H9 (cell line): Measurements from ENCODE around the gene RASAL1. TPM values are rescaled to one million over a fixed set of nuclear protein-coding genes. Genes with fewer than 3 reads are reported as not detected.
A peak's percentile ranks its signal among the peaks of the same experiment; 100 is the strongest.

ENCODE experiments used
- DNase-seq: peaks from one replicate; pipeline ENCODE4 v3.0.0-alpha.2; 2017
- H2AFZ ChIP-seq: one replicate; pipeline ENCODE4 v1.6.1; 2013; ENCODE audit warnings: mild to moderate bottlenecking, low read length, control low read depth, moderate library complexity
- H2AK5ac ChIP-seq: 2 replicates; pipeline ENCODE4 v1.6.1; 2013; ENCODE audit warnings: low read length, control low read depth, mixed read lengths; ENCODE audit not compliant: insufficient read length
- H2BK120ac ChIP-seq: one replicate; pipeline ENCODE4 v1.6.1; 2013; ENCODE audit warnings: low read depth, mild to moderate bottlenecking, low read length, control low read depth, inconsistent platforms; ENCODE audit not compliant: poor library complexity, severe bottlenecking
- H2BK12ac ChIP-seq: 2 replicates; pipeline ENCODE4 v1.6.1; 2013; ENCODE audit warnings: low read length, control low read depth, mixed read lengths, low read depth; ENCODE audit not compliant: insufficient read length
- H2BK15ac ChIP-seq: 2 replicates; pipeline ENCODE4 v1.6.1; 2013; ENCODE audit warnings: low read depth, low read length, control low read depth
- H2BK20ac ChIP-seq: one replicate; pipeline ENCODE4 v1.6.1; 2013; ENCODE audit warnings: low read depth, mild to moderate bottlenecking, low read length, control low read depth, inconsistent platforms; ENCODE audit not compliant: poor library complexity, severe bottlenecking
- H2BK5ac ChIP-seq: 2 replicates; pipeline ENCODE4 v1.6.1; 2013; ENCODE audit warnings: low read length, control low read depth, mixed read lengths; ENCODE audit not compliant: insufficient read length
- H3K14ac ChIP-seq: 2 replicates; pipeline ENCODE4 v1.6.1; 2013; ENCODE audit warnings: low read length, control low read depth; ENCODE audit not compliant: insufficient read depth
- H3K18ac ChIP-seq: 2 replicates; pipeline ENCODE4 v1.6.1; 2013; ENCODE audit warnings: low read depth, mild to moderate bottlenecking, mixed read lengths, low read length, control low read depth; ENCODE audit not compliant: insufficient read length
- H3K23ac ChIP-seq: 2 replicates; pipeline ENCODE4 v1.6.1; 2013; ENCODE audit warnings: low read length, control low read depth, mixed read lengths, low read depth; ENCODE audit not compliant: insufficient read length
- H3K23me2 ChIP-seq: 2 replicates; pipeline ENCODE4 v1.6.1; 2013; ENCODE audit warnings: low read depth, mild to moderate bottlenecking, mixed read lengths, low read length, control low read depth; ENCODE audit not compliant: insufficient read length, poor library complexity, severe bottlenecking
- H3K27ac ChIP-seq: 2 replicates; pipeline ENCODE4 v1.5.1; 2013; ENCODE audit warnings: low read length, control low read depth, mixed read lengths, low read depth; ENCODE audit not compliant: insufficient read length
- H3K27me3 ChIP-seq: 2 replicates; pipeline ENCODE4 v1.6.1; 2013; ENCODE audit warnings: low read length, control low read depth, inconsistent platforms; ENCODE audit not compliant: insufficient read depth
- H3K4ac ChIP-seq: 2 replicates; pipeline ENCODE4 v1.6.1; 2013; ENCODE audit warnings: low read depth, mild to moderate bottlenecking, control low read depth, inconsistent platforms, low read length, moderate library complexity
- H3K4me1 ChIP-seq: 2 replicates; pipeline ENCODE4 v1.6.1; 2013; ENCODE audit warnings: low read length, control low read depth, inconsistent platforms; ENCODE audit not compliant: insufficient read depth
- H3K4me2 ChIP-seq: 2 replicates; pipeline ENCODE4 v1.6.1; 2013; ENCODE audit warnings: low read length, control low read depth, mixed read lengths; ENCODE audit not compliant: insufficient read length, insufficient read depth
- H3K56ac ChIP-seq: 2 replicates; pipeline ENCODE4 v1.6.1; 2013; ENCODE audit warnings: low read depth, mild to moderate bottlenecking, mixed read lengths, low read length, control low read depth; ENCODE audit not compliant: insufficient read length
- H3K79me1 ChIP-seq: 2 replicates; pipeline ENCODE4 v1.6.1; 2013; ENCODE audit warnings: low read depth, mild to moderate bottlenecking, moderate library complexity, low read length, control low read depth, inconsistent platforms; ENCODE audit not compliant: insufficient read depth, poor library complexity, severe bottlenecking
- H3K79me2 ChIP-seq: 2 replicates; pipeline ENCODE4 v1.6.1; 2013; ENCODE audit warnings: low read length, control low read depth, inconsistent platforms; ENCODE audit not compliant: insufficient read depth
- H3K9ac ChIP-seq: 2 replicates; pipeline ENCODE4 v1.6.1; 2013; ENCODE audit warnings: low read length, control low read depth, mixed read lengths; ENCODE audit not compliant: insufficient read length; ENCODE audit errors: extremely low read depth
- H3K9me3 ChIP-seq: one replicate; pipeline ENCODE4 v1.6.1; 2013; ENCODE audit warnings: low read depth, low read length, inconsistent platforms; ENCODE audit not compliant: control insufficient read depth
- H3T11ph ChIP-seq: one replicate; pipeline ENCODE4 v1.6.1; 2013; ENCODE audit warnings: mild to moderate bottlenecking, low read length, control low read depth, inconsistent platforms
- H4K20me1 ChIP-seq: one replicate; pipeline ENCODE4 v1.6.1; 2013; ENCODE audit not compliant: control insufficient read depth, insufficient read length, insufficient read depth
- H4K5ac ChIP-seq: 2 replicates; pipeline ENCODE4 v1.6.1; 2013; ENCODE audit warnings: low read depth, mild to moderate bottlenecking, mixed read lengths, low read length, control low read depth; ENCODE audit not compliant: insufficient read length
- H4K8ac ChIP-seq: replicated peaks from 2 replicates; pipeline ENCODE4 v1.6.1; 2013; ENCODE audit warnings: low read length, control low read depth, mixed read lengths, low read depth; ENCODE audit not compliant: insufficient read length
- H4K91ac ChIP-seq: 2 replicates; pipeline ENCODE4 v1.6.1; 2013; ENCODE audit warnings: low read depth, mild to moderate bottlenecking, moderate library complexity, mixed read lengths, low read length, control low read depth; ENCODE audit not compliant: insufficient read length
- H3K27ac Mint-ChIP-seq, 3 experiments: 2 replicates in 2 of 3; 3 replicates in 1 of 3; pipeline ENCODE4 v1.8.0; 2020 to 2021; ENCODE audit warnings: mixed read lengths in 3 of 3, mild to moderate bottlenecking in 1 of 3, moderate library complexity in 1 of 3
- H3K27me3 Mint-ChIP-seq: 2 replicates; pipeline ENCODE4 v1.8.0; 2021; ENCODE audit warnings: low read depth, mild to moderate bottlenecking, moderate library complexity, mixed read lengths
- H3K36me3 Mint-ChIP-seq, 3 experiments: 2 replicates in 2 of 3; 3 replicates in 1 of 3; pipeline ENCODE4 v1.8.0; 2020 to 2021; ENCODE audit warnings: low read depth in 3 of 3, mixed read lengths in 3 of 3; ENCODE audit not compliant: insufficient read depth in 1 of 3
- H3K4me1 Mint-ChIP-seq, 2 experiments: 2 replicates each; pipeline ENCODE4 v1.8.0; 2020; ENCODE audit warnings: mixed read lengths in 2 of 2
- H3K4me3 Mint-ChIP-seq, 2 experiments: 2 replicates in 1 of 2; 3 replicates in 1 of 2; pipeline ENCODE4 v1.8.0; 2020 to 2021; ENCODE audit warnings: mild to moderate bottlenecking in 2 of 2, mixed read lengths in 2 of 2, moderate library complexity in 1 of 2
- H3K9me3 Mint-ChIP-seq, 2 experiments: 2 replicates in 1 of 2; 3 replicates in 1 of 2; pipeline ENCODE4 v1.8.0; 2020; ENCODE audit warnings: mild to moderate bottlenecking in 2 of 2, mixed read lengths in 2 of 2, moderate library complexity in 1 of 2
- WGBS: extraction: QIAGEN DNeasy Blood & Tissue Kit; methylation state at CpG from one replicate; pipeline ENCODE4 v1.1.7; 2013; ENCODE audit warnings: missing lambda C conversion rate, low lambda C conversion rate, mixed read lengths; ENCODE audit not compliant: insufficient read length; ENCODE audit errors: extremely low coverage; 5-methylcytosine and 5-hydroxymethylcytosine counted together
- total RNA-seq: library from RNA; stranded (reverse); gene quantifications from 2 replicates; pipeline ENCODE4 v1.2.1, GENCODE V29; 2021
- TF ChIP-seq, protein P1 (sequence below): fragments of 200-600 bp; sonication (generic); conservative IDR thresholded peaks from 3 replicates; pipeline ENCODE4 v1.8.0; 2021; ENCODE audit warnings: antibody characterized with exemption, mild to moderate bottlenecking

RASAL1 gene
- total RNA-seq, 1 experiment from 2014 or later: 2.3 TPM

GRCh38 chr12:113165521-113166450 is 30.2 kb upstream of the RASAL1 start:
- no peak overlapping the region for H2AFZ ChIP-seq
- H2BK20ac ChIP-seq: no peak overlapping the region
- no peaks in the 10 kb centered on the region for H3K9me3 ChIP-seq
- no peak overlapping the region for H2BK12ac ChIP-seq
- no peak overlapping the region for H4K5ac ChIP-seq
- Mint-ChIP-seq H3K27ac (peak overlapping the region in 2 of 3 experiments; percentile 51 to 92; a peak in 4 of 7 replicates), H3K27me3 (no peaks in the 10 kb centered on the region; the same call in 1 of the 2 replicates), H3K4me3 (no peak overlapping the region), H3K36me3 (peaks cover 21 to 67% (median 64%) of the 10 kb centered on the region in 3 experiments), H3K4me1 (peaks cover 11 to 25% of the 10 kb centered on the region in 2 experiments), H3K9me3 (no peaks in the 10 kb centered on the region)
- no peak overlapping the region for H3K23ac ChIP-seq
- no peaks in the 10 kb centered on the region for H4K20me1 ChIP-seq
- no peak overlapping the region for H3K27ac ChIP-seq
- H3K23me2 ChIP-seq: peaks cover 3% of the 10 kb centered on the region
- H3K79me2 ChIP-seq: no peaks in the 10 kb centered on the region
- no peak overlapping the region for H3K4me2 ChIP-seq
- H3K18ac ChIP-seq: no peak overlapping the region
- no peak overlapping the region for H2BK120ac ChIP-seq
- TF ChIP-seq, protein P1, sequence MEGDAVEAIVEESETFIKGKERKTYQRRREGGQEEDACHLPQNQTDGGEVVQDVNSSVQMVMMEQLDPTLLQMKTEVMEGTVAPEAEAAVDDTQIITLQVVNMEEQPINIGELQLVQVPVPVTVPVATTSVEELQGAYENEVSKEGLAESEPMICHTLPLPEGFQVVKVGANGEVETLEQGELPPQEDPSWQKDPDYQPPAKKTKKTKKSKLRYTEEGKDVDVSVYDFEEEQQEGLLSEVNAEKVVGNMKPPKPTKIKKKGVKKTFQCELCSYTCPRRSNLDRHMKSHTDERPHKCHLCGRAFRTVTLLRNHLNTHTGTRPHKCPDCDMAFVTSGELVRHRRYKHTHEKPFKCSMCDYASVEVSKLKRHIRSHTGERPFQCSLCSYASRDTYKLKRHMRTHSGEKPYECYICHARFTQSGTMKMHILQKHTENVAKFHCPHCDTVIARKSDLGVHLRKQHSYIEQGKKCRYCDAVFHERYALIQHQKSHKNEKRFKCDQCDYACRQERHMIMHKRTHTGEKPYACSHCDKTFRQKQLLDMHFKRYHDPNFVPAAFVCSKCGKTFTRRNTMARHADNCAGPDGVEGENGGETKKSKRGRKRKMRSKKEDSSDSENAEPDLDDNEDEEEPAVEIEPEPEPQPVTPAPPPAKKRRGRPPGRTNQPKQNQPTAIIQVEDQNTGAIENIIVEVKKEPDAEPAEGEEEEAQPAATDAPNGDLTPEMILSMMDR: no peak
- H3T11ph ChIP-seq: no peak overlapping the region
- H3K14ac ChIP-seq: no peak overlapping the region
- H3K27me3 ChIP-seq: no peaks in the 10 kb centered on the region
- no peak overlapping the region for H3K56ac ChIP-seq
- WGBS: no CpG with 5 or more reads among the region's 32 CpGs
- H4K8ac ChIP-seq: no peak overlapping the region
- no peaks in the 10 kb centered on the region for H3K79me1 ChIP-seq
- no peak overlapping the region for H3K4ac ChIP-seq
- H4K91ac ChIP-seq: no peak overlapping the region
- no peak overlapping the region for H2BK15ac ChIP-seq
- H2AK5ac ChIP-seq: no peak overlapping the region
- H3K4me1 ChIP-seq: no peaks in the 10 kb centered on the region
- H2BK5ac ChIP-seq: no peak overlapping the region
- no peak for DNase-seq
- no peak overlapping the region for H3K9ac ChIP-seq
